Activated naive CD8-positive, alpha-beta T cell treated with anti-CD3 and anti-CD28 coated beads, Interleukin-2, amount 10 ng/mL, durations not matched to agents 7 days and 5 days (primary cell): ENCODE data around the gene LRP10. TPM values are rescaled to one million over a fixed set of nuclear protein-coding genes. Genes with fewer than 3 reads are reported as not detected.
"Not testable (repeated sequence)": the region's sequence is repeated elsewhere in the genome, so short reads cannot be mapped to it uniquely, and the experiment has no call there.

Experiments used
- ATAC-seq: fragments of 150-1000 bp; cut with Tn5 transposase; one replicate; pipeline ENCODE4 v1.10.0; 2021; ENCODE audit warnings: low read depth, moderate library complexity
- POLR2A ChIA-PET: fragments of 350-600 bp; sonication (Branson Sonifier 250); formaldehyde crosslinking; loops from one replicate; lab custom pipeline; 2021; ENCODE audit warnings: antibody characterized with exemption; lab: Charles Lee
- DNase-seq: peaks from one replicate; pipeline ENCODE4 v3.0.0; 2021
- H3K27ac Mint-ChIP-seq: one replicate; pipeline ENCODE4 v1.8.0; 2022; ENCODE audit warnings: mild to moderate bottlenecking, mixed read lengths
- H3K27me3 Mint-ChIP-seq: one replicate; pipeline ENCODE4 v1.8.0; 2022; ENCODE audit warnings: mild to moderate bottlenecking, moderate library complexity, mixed read lengths
- H3K36me3 Mint-ChIP-seq: one replicate; pipeline ENCODE4 v1.8.0; 2021; ENCODE audit warnings: mild to moderate bottlenecking, mixed read lengths
- H3K4me1 Mint-ChIP-seq: one replicate; pipeline ENCODE4 v1.8.0; 2021; ENCODE audit warnings: mixed read lengths
- H3K4me3 Mint-ChIP-seq: one replicate; pipeline ENCODE4 v1.8.0; 2022; ENCODE audit warnings: mild to moderate bottlenecking, moderate library complexity, mixed read lengths
- H3K9me3 Mint-ChIP-seq: one replicate; pipeline ENCODE4 v1.8.0; 2021; ENCODE audit warnings: mixed read lengths
- total RNA-seq, 2 experiments: library from RNA; stranded (reverse); gene quantifications; one replicate each; pipeline ENCODE4 v1.2.3, GENCODE V29; 2021

Gene LRP10
- 10 to 100 TPM; 59.9 to 63.1 TPM for total RNA-seq

- POLR2A ChIA-PET: interaction anchor here (0.7 to 4.1 kb wide), 26 partner anchors 9 to 314 kb away, joined by 3 to 27 read pairs (median 4); partner anchors contain the start of genes DAD1, HAUS4, OXA1L and PRMT5
- H3K27me3 Mint-ChIP-seq: peaks cover 2% of the 10 kb centered on the region
Observed at GRCh38 chr14:22871224-22872032, at the start of gene LRP10. LRP10 (plus strand) TSS chr14:22871740; CDS start chr14:22872304, 564 bp downstream.

GRCh38 chr14:22822016-22822570 lies 49.4 kb upstream of the LRP10 start:
- ATAC-seq (no peak), DNase-seq (no peak)
- peaks cover 22% of the 10 kb centered on the region for H3K4me1 Mint-ChIP-seq
- H3K27me3 Mint-ChIP-seq: peaks cover 23% of the 10 kb centered on the region
- H3K9me3 Mint-ChIP-seq: no peaks in the 10 kb centered on the region
- peak overlapping the region; percentile 68 for H3K4me3 Mint-ChIP-seq
- POLR2A ChIA-PET: interaction anchor here (0.6 to 3.1 kb wide), 6 partner anchors 8 to 81 kb away, joined by 3 to 27 read pairs (median 3); partner anchors contain the start of genes LRP10 and OXA1L
- H3K27ac Mint-ChIP-seq: no peak overlapping the region
- no peaks in the 10 kb centered on the region for H3K36me3 Mint-ChIP-seq

More at GRCh38 chr14:22871224-22872032, at the start of gene LRP10:
- H3K27ac Mint-ChIP-seq: peak within 1 kb of the TSS; percentile 97
- peak; percentile 83 for ATAC-seq
- peaks cover 16% of the 10 kb centered on the region for H3K36me3 Mint-ChIP-seq
- H3K4me3 Mint-ChIP-seq: peak within 1 kb of the TSS; percentile 88
- DNase-seq: peak; percentile 84
- H3K9me3 Mint-ChIP-seq: no peaks in the 10 kb centered on the region
- peaks cover 23% of the 10 kb centered on the region for H3K4me1 Mint-ChIP-seq

- Mint-ChIP-seq H3K27me3 (peaks cover 23% of the 10 kb centered on the region), H3K4me1 (peaks cover 22% of the 10 kb centered on the region), H3K4me3 (peak overlapping the region; percentile 68), H3K27ac (no peak overlapping the region), H3K36me3 (no peaks in the 10 kb centered on the region), H3K9me3 (no peaks in the 10 kb centered on the region)
- ATAC-seq (peak; percentile 85), DNase-seq (peak; percentile 79)
- POLR2A ChIA-PET: interaction anchor here (0.6 to 3.1 kb wide), 8 partner anchors 13 to 109 kb away, joined by 3 to 27 read pairs (median 3); partner anchors contain the start of genes LRP10 and OXA1L
Observed at GRCh38 chr14:22822571-22823098, 48.9 kb upstream of the LRP10 start.

- POLR2A ChIA-PET: interaction anchor here (0.6 to 3.1 kb wide), 5 partner anchors 9 to 259 kb away, joined by 3 to 17 read pairs (median 4); partner anchors contain the start of gene LRP10
- DNase-seq (no peak), ATAC-seq (peak; percentile 2)
- H3K27me3 Mint-ChIP-seq: peaks cover 18% of the 10 kb centered on the region
- H3K36me3 Mint-ChIP-seq: no peaks in the 10 kb centered on the region
- H3K9me3 Mint-ChIP-seq: peaks cover 2% of the 10 kb centered on the region
- H3K4me1 Mint-ChIP-seq: peaks cover 23% of the 10 kb centered on the region
- no peak overlapping the region for H3K27ac Mint-ChIP-seq
- H3K4me3 Mint-ChIP-seq: peak overlapping the region; percentile 35
Observed at GRCh38 chr14:22824711-22825359, 46.7 kb upstream of the LRP10 start.

- H3K27me3 Mint-ChIP-seq, H3K9me3 Mint-ChIP-seq, DNase-seq, ATAC-seq: not testable (repeated sequence)
- Mint-ChIP-seq H3K27ac (peak overlapping the region; percentile 91), H3K4me3 (peak overlapping the region; percentile 87), H3K4me1 (peaks cover 26% of the 10 kb centered on the region), H3K36me3 (peaks cover 11% of the 10 kb centered on the region)
- POLR2A ChIA-PET: interaction anchor here (0.8 to 1.0 kb wide), 2 partner anchors 231 to 249 kb away, joined by 4 to 5 read pairs; partner anchors contain the start of gene ABHD4
Observed at GRCh38 chr14:22829076-22829660, 42.4 kb upstream of the LRP10 start.

GRCh38 chr14:22829661-22830442 lies 41.7 kb upstream of the LRP10 start, which contains the start of gene MRPL52:
MRPL52 (plus strand) TSS chr14:22829887; CDS start chr14:22829913, 26 bp downstream.
- ATAC-seq (peak; percentile 90), DNase-seq (peak; percentile 84)
- Mint-ChIP-seq H3K4me1 (peaks cover 21% of the 10 kb centered on the region), H3K4me3 (peak within 1 kb of the TSS; percentile 87), H3K27ac (peak within 1 kb of the TSS; percentile 91), H3K36me3 (peaks cover 13% of the 10 kb centered on the region), H3K9me3 (peaks cover 2% of the 10 kb centered on the region), H3K27me3 (peaks cover 2% of the 10 kb centered on the region)
- POLR2A ChIA-PET: interaction anchor here (0.6 to 2.0 kb wide), 13 partner anchors 9 to 274 kb away, joined by 3 to 8 read pairs (median 5); partner anchors contain the start of genes DAD1, LRP10, OXA1L and RBM23

GRCh38 chr14:22830443-22831010 lies 41.0 kb upstream of the LRP10 start:
- Mint-ChIP-seq H3K27me3 (peaks cover 2% of the 10 kb centered on the region), H3K27ac (peak overlapping the region; percentile 91), H3K4me1 (peaks cover 18% of the 10 kb centered on the region), H3K9me3 (peaks cover 2% of the 10 kb centered on the region), H3K4me3 (peak overlapping the region; percentile 87), H3K36me3 (peaks cover 15% of the 10 kb centered on the region)
- POLR2A ChIA-PET: interaction anchor here (0.6 to 2.0 kb wide), 13 partner anchors 9 to 1416 kb away, joined by 3 to 8 read pairs (median 4); partner anchors contain the start of genes DAD1, LRP10, OXA1L and RBM23
- DNase-seq (no peak), ATAC-seq (peak; percentile 4)

GRCh38 chr14:22835505-22835904 lies 36.0 kb upstream of the LRP10 start:
- peaks cover 25% of the 10 kb centered on the region for H3K36me3 Mint-ChIP-seq

GRCh38 chr14:22836301-22837113 lies 35.0 kb upstream of the LRP10 start, which contains the start of gene MMP14:
MMP14 (plus strand) TSS chr14:22836585; CDS start chr14:22836818, 233 bp downstream.
- H3K4me3 Mint-ChIP-seq: peak within 1 kb of the TSS; percentile 75
- DNase-seq (no peak), ATAC-seq (no peak)
- no peak within 1 kb of the TSS for H3K27ac Mint-ChIP-seq
- H3K4me1 Mint-ChIP-seq: peaks cover 11% of the 10 kb centered on the region
- POLR2A ChIA-PET: no interaction called here
- peaks cover 12% of the 10 kb centered on the region for H3K27me3 Mint-ChIP-seq
- H3K36me3 Mint-ChIP-seq: peaks cover 20% of the 10 kb centered on the region
- H3K9me3 Mint-ChIP-seq: no peaks in the 10 kb centered on the region

More at GRCh38 chr14:22835505-22835904, 36.0 kb upstream of the LRP10 start:
- POLR2A ChIA-PET: interaction anchor here (0.8 kb wide), 1 partner anchor 12 kb away, joined by 3 read pairs; no protein-coding TSS in a partner anchor
- DNase-seq (no peak), ATAC-seq (no peak)
- Mint-ChIP-seq H3K4me3 (no peak overlapping the region), H3K27me3 (peaks cover 12% of the 10 kb centered on the region), H3K9me3 (no peaks in the 10 kb centered on the region), H3K4me1 (peaks cover 17% of the 10 kb centered on the region), H3K27ac (no peak overlapping the region)

GRCh38 chr14:22837114-22837749 lies 34.3 kb upstream of the LRP10 start:
- Mint-ChIP-seq H3K4me3 (peak overlapping the region; percentile 75), H3K27me3 (peaks cover 12% of the 10 kb centered on the region), H3K9me3 (no peaks in the 10 kb centered on the region), H3K27ac (no peak overlapping the region), H3K36me3 (peaks cover 16% of the 10 kb centered on the region), H3K4me1 (peaks cover 10% of the 10 kb centered on the region)
- ATAC-seq (no peak), DNase-seq (no peak)
- POLR2A ChIA-PET: interaction anchor here (1.1 kb wide), 1 partner anchor 21 kb away, joined by 3 read pairs; no protein-coding TSS in a partner anchor
